Aorta (tissue), 5 donors: ENCODE measurements around the gene GLIPR2. TPM values are rescaled to one million over a fixed set of nuclear protein-coding genes. Genes with fewer than 3 reads are reported as not detected.

Experiments used
- ATAC-seq: fragments of 200-7000 bp; cut with Tn5 transposase; one replicate; pipeline ENCODE4 v1.9.1; 2022; ENCODE audit warnings: moderate library complexity; ENCODE audit not compliant: low FRiP score
- DNase-seq, 2 donors: peaks; one replicate each; pipeline ENCODE4 v3.0.0-alpha.2; 2020
- H3K27ac ChIP-seq, 2 donors: one replicate each; pipeline ENCODE4 v1.5.1; 2013; ENCODE audit warnings: low read length in 2 of 2, mild to moderate bottlenecking in 2 of 2, moderate library complexity in 2 of 2, control low read depth in 1 of 2, inconsistent platforms in 1 of 2, low read depth in 1 of 2
- H3K27me3 ChIP-seq, 2 donors: one replicate each; pipeline ENCODE4 v1.6.1; 2013; ENCODE audit warnings: control low read depth in 1 of 2, low read length in 1 of 2, mild to moderate bottlenecking in 1 of 2, moderate library complexity in 1 of 2; ENCODE audit not compliant: insufficient read depth in 2 of 2, control insufficient read depth in 1 of 2
- H3K36me3 ChIP-seq, 2 donors: one replicate each; pipeline ENCODE4 v1.6.1; 2013; ENCODE audit warnings: control low read depth in 1 of 2, low read length in 1 of 2, mild to moderate bottlenecking in 1 of 2; ENCODE audit not compliant: insufficient read depth in 2 of 2, control insufficient read depth in 1 of 2
- H3K4me1 ChIP-seq, 2 donors: one replicate each; pipeline ENCODE4 v1.6.1; 2013; ENCODE audit warnings: low read length in 2 of 2, control low read depth in 1 of 2, mild to moderate bottlenecking in 1 of 2, moderate library complexity in 1 of 2; ENCODE audit not compliant: insufficient read depth in 2 of 2, control insufficient read depth in 1 of 2
- H3K4me3 ChIP-seq, 2 donors: one replicate each; pipeline ENCODE4 v1.5.1; 2013; ENCODE audit warnings: low read length in 2 of 2, control low read depth in 1 of 2, mild to moderate bottlenecking in 1 of 2
- H3K9me3 ChIP-seq: one replicate; pipeline ENCODE4 v1.6.1; 2013; ENCODE audit warnings: mild to moderate bottlenecking, low read length; ENCODE audit not compliant: control insufficient read depth
- WGBS, 2 donors: extraction: QIAGEN DNeasy Blood & Tissue Kit; methylation state at CpG; one replicate each; pipeline ENCODE4 v1.1.7; 2013; 5-methylcytosine and 5-hydroxymethylcytosine counted together
- intact Hi-C, 2 donors: fragments of 100-400 bp; cut with DNase I; formaldehyde crosslinking; loops; one replicate each; pipeline versions ENCODE4 v1.14.2 to v1.15.0; 2022
- polyA plus RNA-seq, 2 donors: library from polyadenylated mRNA; stranded (reverse); fragments of 200-250 nt; gene quantifications; one replicate each; pipeline ENCODE4 v1.2.3, GENCODE V29; 2013
- total RNA-seq, 2 donors: library from RNA; stranded (reverse); fragmentation: NEBNext Ultra II Directional; extraction: Animal tissue kit (Norgen Biotek cat#: 25700); gene quantifications; one replicate each; pipeline ENCODE4 v1.2.1, GENCODE V29; 2021
- donor health status: healthy with polysubstance abuse.
- donor health status: Bipolar disorder and iron deficiency.
- donor health status: DM: no; HTN: no; CAD: no.
- donor health status: DM: no; HTN: no; CAD: no.
- donor health status: DM: yes; HTN: yes; CAD: no.

Gene GLIPR2
- total and polyA plus RNA-seq, 4 donors = 26.9 to 56.5 (median 34.9) TPM

DNA sequence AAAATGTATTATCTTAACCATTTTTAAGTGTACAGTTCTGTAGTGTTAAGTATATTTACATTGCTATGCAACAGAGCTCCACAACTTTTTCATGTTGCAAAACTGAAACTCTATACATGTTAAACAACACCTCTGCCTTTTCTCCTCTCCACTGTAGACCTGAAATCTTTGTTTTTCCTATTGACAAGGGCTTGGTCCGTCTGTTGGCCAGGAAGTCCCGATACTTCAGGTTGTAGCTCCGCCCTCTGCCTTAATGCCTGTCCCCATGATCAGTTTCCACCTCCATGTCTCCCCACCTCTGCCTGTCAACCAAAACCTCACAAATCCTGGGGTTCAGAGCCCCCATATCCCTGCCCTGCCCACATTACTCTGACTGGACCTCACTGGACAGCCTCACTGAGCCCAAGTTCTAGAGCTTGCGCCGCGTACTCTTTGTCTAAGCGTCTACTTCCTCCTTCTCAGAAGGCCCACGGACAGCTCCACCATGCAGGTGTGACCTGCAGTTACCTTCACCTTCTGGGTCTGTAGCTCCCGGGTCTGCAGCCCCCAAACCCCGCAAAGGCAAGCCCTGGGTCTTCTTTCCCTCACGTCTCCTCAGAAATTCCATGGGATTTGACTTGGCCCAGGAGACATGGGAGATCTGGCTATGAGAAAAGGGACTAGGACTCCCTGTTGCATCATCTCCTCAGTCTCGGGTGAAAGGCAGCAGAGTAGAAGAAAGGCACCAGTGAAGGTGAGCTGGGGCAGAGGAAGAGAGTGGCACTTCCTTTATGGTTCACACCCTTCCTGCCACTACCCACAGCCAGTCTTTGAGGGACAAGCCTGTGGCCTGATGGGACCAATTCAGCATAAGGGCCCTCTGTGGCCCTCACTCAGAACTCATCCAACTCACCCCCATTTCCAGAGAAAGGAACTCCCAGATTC lies 8.0 kb downstream of the GLIPR2 start:
- no peak overlapping the region for H3K27ac ChIP-seq
- DNase-seq (peak in 1 of 2 donors; percentile 73), ATAC-seq (no peak)
- 93% methylated on average over 12 of the region's 12 CpGs for whole genome bisulfite sequencing, 2 donors
- H3K9me3 ChIP-seq = no peaks in the 10 kb centered on the region
- H3K36me3 ChIP-seq = no peaks in the 10 kb centered on the region
- peaks cover 0 to 4% of the 10 kb centered on the region in 2 donors for H3K4me1 ChIP-seq
- H3K4me3 ChIP-seq = no peak overlapping the region
- intact Hi-C loops = no loop called here
- no peaks in the 10 kb centered on the region for H3K27me3 ChIP-seq

DNA sequence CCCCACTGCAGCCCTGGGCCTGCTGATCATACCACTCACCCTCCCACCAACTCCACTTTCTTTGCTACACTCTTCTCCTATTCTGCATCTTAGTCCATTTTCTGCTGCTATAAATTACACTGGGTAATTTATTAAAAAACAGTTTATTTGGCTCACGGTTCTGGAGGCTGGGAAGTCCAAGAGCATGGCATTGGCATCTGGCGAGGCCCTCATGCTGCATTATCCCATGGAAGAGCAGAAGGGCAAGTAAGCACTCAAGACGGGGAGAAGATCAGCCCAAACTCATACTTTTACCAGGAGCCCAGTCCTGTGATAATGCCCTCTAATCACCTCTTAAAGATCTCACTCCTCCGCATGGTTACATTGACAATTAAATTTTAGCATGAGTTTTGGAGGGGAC lies 9.4 kb downstream of the GLIPR2 start:
- no peak overlapping the region for H3K4me3 ChIP-seq
- no peak overlapping the region for H3K27ac ChIP-seq
- no peaks in the 10 kb centered on the region for H3K27me3 ChIP-seq
- no peaks in the 10 kb centered on the region for H3K9me3 ChIP-seq
- no peaks in the 10 kb centered on the region for H3K36me3 ChIP-seq
- peak in 1 of 2 donors; percentile 30 for DNase-seq
- intact Hi-C loops = no loop called here
- WGBS, 2 donors = 97 to 98% methylated on average over 4 of the region's 4 CpGs
- no peak for ATAC-seq
- peaks cover 0 to 4% of the 10 kb centered on the region in 2 donors for H3K4me1 ChIP-seq

DNA sequence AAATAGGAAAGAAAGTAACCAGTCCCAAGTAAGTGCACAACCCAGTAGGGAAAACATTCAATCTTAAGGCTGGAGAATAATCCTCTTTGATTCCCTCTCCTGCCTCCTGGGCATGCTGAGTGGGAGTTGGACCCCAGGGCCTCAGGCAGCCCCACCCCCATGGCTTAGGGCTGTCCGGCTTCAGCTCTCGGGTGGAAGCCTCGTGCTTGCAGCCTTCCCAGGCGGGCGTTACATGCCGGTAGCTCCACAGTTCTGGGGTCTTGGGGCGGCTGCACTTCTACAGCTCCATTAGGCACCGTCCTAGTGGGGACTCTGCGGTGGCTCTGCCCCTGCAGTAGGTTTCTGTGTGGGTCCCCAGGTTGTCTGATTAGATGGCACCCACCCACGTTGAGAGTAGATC lies 10.1 kb downstream of the GLIPR2 start:
- ATAC-seq (no peak), DNase-seq (peak in 1 of 2 donors; percentile 32)
- H3K4me3 ChIP-seq = no peak overlapping the region
- H3K4me1 ChIP-seq = peaks cover 0 to 4% of the 10 kb centered on the region in 2 donors
- H3K27me3 ChIP-seq = no peaks in the 10 kb centered on the region
- no peak overlapping the region for H3K27ac ChIP-seq
- 95 to 96% methylated on average over 10 of the region's 10 CpGs for WGBS, 2 donors
- H3K9me3 ChIP-seq = no peaks in the 10 kb centered on the region
- no peaks in the 10 kb centered on the region for H3K36me3 ChIP-seq
- intact Hi-C loops = no loop called here

DNA sequence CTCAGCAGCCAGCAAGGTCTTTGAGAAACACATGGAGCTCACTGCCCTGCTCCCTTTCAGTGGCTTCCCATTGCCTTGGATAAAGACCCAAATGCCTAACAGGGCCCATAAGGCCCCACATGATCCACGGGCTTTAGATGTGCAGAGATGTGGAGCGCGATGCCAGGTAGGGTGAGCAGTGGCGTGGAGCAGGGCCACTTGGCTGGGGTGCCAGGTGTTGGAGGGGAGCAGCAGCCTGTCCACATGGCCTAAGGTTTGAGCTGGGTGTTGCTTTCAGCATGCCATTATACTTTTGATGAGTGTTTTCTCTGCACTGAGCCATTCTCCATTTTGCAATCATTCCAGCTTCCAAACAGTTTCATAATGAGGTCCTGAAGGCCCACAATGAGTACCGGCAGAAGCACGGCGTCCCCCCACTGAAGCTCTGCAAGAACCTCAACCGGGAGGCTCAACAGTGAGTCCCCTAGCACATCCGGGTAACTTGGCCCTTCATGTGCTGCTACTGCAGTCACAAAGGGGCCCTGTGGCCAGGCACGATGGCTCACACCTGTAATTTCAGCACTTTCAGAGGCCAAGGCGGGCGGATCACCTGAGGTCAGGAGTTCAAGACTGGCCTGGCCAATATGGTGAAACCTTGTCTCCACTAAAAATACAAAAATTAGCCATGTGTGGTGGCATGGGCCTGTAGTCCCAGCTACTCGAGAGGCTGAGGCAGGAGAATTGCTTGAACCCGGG lies 11.1 kb downstream of the GLIPR2 start:
- intact Hi-C loops = loop anchor here in 1 of 2 donors (2.0 kb wide), 1 partner anchor 19 kb away; no protein-coding TSS in a partner anchor
- 91% methylated on average over 14 of the region's 14 CpGs for WGBS, 2 donors
- Histone ChIP-seq H3K36me3 (no peaks in the 10 kb centered on the region), H3K4me3 (no peak overlapping the region), H3K27me3 (no peaks in the 10 kb centered on the region), H3K9me3 (no peaks in the 10 kb centered on the region), H3K4me1 (peaks cover 0 to 4% of the 10 kb centered on the region in 2 donors), H3K27ac (no peak overlapping the region)
- peak in 1 of 2 donors; percentile 73 for DNase-seq
- no peak for ATAC-seq

DNA sequence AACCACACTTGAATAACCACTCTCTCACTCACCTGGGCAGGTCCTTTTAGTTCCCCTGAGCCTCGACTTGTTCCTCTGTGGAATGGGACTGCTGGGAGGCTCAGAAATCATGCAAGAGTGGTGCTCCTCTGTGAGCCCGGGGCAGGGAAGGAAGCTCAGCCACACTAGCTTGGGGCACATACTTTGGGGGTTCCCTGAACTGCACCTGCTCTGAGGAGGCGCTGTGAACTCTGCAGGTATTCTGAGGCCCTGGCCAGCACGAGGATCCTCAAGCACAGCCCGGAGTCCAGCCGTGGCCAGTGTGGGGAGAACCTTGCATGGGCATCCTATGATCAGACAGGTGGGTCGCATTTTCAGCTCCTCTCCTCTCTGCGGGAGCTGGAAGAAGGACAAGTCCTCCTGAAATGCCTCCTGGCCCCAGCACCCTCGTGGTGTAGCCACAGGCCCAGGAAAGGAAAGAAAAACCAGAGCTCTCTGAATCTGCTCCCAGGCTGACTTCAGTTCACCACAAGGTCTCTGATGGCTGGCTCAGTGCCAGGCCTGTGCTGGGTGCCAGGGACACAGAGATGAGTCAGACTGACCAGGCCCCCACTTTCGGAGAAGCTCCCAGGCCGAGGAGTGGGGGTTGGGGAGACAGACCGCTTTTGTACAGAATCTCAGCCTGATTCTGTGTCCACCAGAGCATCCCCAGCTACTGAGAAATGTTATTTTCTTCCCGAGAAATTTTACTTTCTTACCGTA lies 11.9 kb downstream of the GLIPR2 start:
- peaks cover 0 to 4% of the 10 kb centered on the region in 2 donors for H3K4me1 ChIP-seq
- DNase-seq (peak; percentile 97 to 99), ATAC-seq (peak; percentile 91)
- H3K27me3 ChIP-seq = no peaks in the 10 kb centered on the region
- peak overlapping the region in 1 of 2 donors; percentile 71 for H3K27ac ChIP-seq
- intact Hi-C loops = loop anchor here in 1 of 2 donors (2.0 kb wide), 1 partner anchor 18 kb away; no protein-coding TSS in a partner anchor
- H3K36me3 ChIP-seq = no peaks in the 10 kb centered on the region
- no peaks in the 10 kb centered on the region for H3K9me3 ChIP-seq
- WGBS, 2 donors = 26 to 27% methylated on average over 14 of the region's 14 CpGs
- H3K4me3 ChIP-seq = no peak overlapping the region

DNA sequence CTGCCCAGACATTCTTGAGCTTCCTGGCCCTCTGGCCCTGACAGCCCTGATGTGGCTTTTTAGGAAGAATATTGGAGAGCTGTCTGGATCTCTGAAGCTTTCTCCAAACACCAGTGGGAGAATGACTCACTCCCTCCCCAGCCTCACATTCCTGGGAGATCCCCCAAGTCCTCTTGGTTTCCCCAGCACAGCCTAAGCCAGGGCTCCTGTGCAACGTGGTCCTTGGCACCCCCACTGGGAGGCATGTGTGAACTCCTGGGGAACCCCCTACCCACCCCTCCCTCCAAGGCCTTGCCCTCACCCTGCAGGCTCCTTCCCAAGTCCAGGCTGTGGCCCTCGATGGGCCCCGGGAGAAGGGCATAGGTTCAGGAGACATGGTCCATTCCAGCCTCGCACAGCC lies 12.7 kb downstream of the GLIPR2 start:
- 10 to 37% methylated on average over 4 of the region's 4 CpGs for WGBS, 2 donors
- DNase-seq (no peak), ATAC-seq (peak; percentile 30)
- intact Hi-C loops = loop anchor here in 1 of 2 donors (2.0 kb wide), 1 partner anchor 18 kb away; no protein-coding TSS in a partner anchor
- H3K27me3 ChIP-seq = no peaks in the 10 kb centered on the region
- H3K4me3 ChIP-seq = no peak overlapping the region
- H3K36me3 ChIP-seq = no peaks in the 10 kb centered on the region
- H3K9me3 ChIP-seq = no peaks in the 10 kb centered on the region
- H3K27ac ChIP-seq = peak overlapping the region in 1 of 2 donors; percentile 31
- H3K4me1 ChIP-seq = peaks cover 0 to 4% of the 10 kb centered on the region in 2 donors

DNA sequence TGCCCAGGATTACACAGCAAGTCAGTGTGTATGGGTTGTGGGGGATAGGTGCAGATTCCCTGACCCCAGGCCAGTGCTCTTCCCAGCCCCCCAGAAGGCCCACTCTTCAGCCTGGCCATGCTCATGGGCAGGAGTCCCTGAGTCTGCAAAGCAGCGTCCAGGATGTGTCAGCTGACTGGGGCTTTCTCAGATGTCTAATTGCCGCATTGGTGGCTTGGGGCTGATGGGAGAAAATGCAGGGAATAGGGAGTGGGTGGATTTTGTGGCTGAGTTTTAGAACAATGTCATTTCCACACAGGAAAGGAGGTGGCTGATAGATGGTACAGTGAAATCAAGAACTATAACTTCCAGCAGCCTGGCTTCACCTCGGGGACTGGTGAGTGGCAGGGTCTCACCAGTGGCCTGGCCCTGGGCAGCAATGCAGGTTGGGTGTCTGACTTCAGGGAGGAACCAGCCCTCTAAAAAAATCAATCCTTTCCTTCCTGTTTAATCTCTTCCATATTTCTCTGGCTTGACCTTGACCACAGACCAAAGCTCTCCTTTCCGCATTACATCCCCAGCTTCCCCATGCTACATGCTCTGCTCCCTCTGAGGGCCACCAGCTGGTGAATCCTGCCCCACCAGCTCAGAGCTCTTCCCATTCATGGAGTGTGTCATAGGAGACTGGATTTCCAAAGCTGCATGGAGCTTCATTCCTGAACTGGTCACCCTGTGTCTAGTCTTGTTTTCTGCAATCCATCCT lies 14.2 kb downstream of the GLIPR2 start:
- WGBS, 2 donors = 72% methylated on average over 4 of the region's 4 CpGs
- Histone ChIP-seq H3K27me3 (no peaks in the 10 kb centered on the region), H3K9me3 (no peaks in the 10 kb centered on the region), H3K4me3 (no peak overlapping the region), H3K27ac (no peak overlapping the region), H3K36me3 (no peaks in the 10 kb centered on the region), H3K4me1 (peaks cover 0 to 4% of the 10 kb centered on the region in 2 donors)
- intact Hi-C loops = no loop called here
- DNase-seq (no peak), ATAC-seq (no peak)
